Stomach (tissue), 4 donors: Measurements from ENCODE around the gene KIRREL2.

ENCODE experiments used
- EP300 ChIP-seq: sonication (generic); formaldehyde crosslinking; IDR thresholded peaks from one replicate; pipeline ENCODE4 v1.6.1; 2017; ENCODE audit warnings: antibody characterized with exemption
- POLR2A ChIP-seq, 4 donors: fragments of 450-650 bp; IDR thresholded peaks; one replicate each; pipeline ENCODE4 v1.6.1; 2016; ENCODE audit warnings: antibody characterized with exemption in 4 of 4, control low read depth in 2 of 4, mild to moderate bottlenecking in 1 of 4, moderate library complexity in 1 of 4
- POLR2AphosphoS5 ChIP-seq, 3 donors: sonication (generic); formaldehyde crosslinking; IDR thresholded peaks; one replicate each; pipeline ENCODE4 v1.6.1; 2016; ENCODE audit warnings: antibody characterized with exemption in 3 of 3
- TF ChIP-seq, protein P1 (sequence below), 7 experiments: fragments of 450-650 bp in 4 of 7; fragments of 200-600 bp in 3 of 7; sonication (generic) in 3 of 7; IDR thresholded peaks; one replicate each; pipeline ENCODE4 v1.5.1; 2016 to 2019; ENCODE audit warnings: antibody characterized with exemption in 7 of 7, control low read depth in 2 of 7, mild to moderate bottlenecking in 1 of 7

DNA sequence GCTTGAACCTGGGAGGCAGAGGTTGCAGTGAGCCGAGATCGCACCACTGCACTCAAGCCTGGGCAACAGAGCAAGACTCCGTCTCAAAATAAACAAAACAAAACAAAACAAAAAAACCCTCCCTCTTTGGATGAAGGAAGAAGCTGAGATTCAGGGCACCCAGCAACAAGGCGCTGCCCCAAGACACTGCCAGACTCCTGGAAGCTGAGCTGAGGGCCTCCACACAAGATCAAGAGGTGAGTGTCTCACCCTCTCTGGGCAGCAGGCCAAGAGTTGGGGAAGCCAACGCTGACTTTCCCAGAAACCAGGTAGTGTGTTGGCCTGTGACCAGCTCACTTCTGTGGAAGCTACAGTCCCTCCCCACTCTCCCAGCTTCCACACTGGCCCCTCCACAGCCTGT lies 55.1 kb downstream of the KIRREL2 start:
- TF ChIP-seq POLR2A (IDR thresholded peaks at IDR 0.05) (no peak), EP300 (no peak), POLR2AphosphoS5 (IDR thresholded peaks at IDR 0.05) (no peak)
- TF ChIP-seq, protein P1, sequence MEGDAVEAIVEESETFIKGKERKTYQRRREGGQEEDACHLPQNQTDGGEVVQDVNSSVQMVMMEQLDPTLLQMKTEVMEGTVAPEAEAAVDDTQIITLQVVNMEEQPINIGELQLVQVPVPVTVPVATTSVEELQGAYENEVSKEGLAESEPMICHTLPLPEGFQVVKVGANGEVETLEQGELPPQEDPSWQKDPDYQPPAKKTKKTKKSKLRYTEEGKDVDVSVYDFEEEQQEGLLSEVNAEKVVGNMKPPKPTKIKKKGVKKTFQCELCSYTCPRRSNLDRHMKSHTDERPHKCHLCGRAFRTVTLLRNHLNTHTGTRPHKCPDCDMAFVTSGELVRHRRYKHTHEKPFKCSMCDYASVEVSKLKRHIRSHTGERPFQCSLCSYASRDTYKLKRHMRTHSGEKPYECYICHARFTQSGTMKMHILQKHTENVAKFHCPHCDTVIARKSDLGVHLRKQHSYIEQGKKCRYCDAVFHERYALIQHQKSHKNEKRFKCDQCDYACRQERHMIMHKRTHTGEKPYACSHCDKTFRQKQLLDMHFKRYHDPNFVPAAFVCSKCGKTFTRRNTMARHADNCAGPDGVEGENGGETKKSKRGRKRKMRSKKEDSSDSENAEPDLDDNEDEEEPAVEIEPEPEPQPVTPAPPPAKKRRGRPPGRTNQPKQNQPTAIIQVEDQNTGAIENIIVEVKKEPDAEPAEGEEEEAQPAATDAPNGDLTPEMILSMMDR (IDR thresholded peaks at IDR 0.05), result no peak
